ENCODE data around the gene OR4C13. TPM values are rescaled to one million over a fixed set of nuclear protein-coding genes. Genes with fewer than 3 reads are reported as not detected.
A peak's percentile ranks its signal among the peaks of the same experiment; 100 is the strongest.
"Not testable (repeated sequence)": the region's sequence is repeated elsewhere in the genome, so short reads cannot be mapped to it uniquely, and the experiment has no call there.

Gene OR4C13
- total RNA-seq, result not detected in 2 replicates

DNA sequence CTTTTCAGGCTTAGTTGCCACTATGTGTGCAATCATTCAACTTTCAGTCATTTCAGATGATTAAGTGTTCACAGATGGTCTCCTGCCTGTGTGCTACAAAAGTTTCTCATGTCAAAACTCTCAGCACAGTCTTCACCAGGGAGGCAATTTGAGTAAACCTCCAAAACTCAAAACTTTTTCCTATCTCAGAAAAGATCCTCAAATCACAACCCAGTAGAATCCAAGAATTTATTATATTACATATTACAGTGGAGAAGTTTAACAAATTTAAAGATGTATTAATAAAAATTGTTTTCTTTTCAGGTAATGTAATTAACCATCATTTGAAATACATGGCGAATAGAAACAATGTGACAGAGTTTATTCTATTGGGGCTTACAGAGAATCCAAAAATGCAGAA, at the start of gene OR4C13:
OR4C13 (plus strand) TSS at position 301 of the 400 bp plus-strand sequence; CDS start at position 333, 32 bp downstream.
- Histone ChIP-seq H4K20me1 (ENCODE audit: insufficient read depth, low read length) (no peaks in the 10 kb centered on the region), H3K79me2 (ENCODE audit: insufficient read depth, low read length) (no peaks in the 10 kb centered on the region), H2AFZ (ENCODE audit: low read length) (no peak within 1 kb of the TSS), H3K27me3 (ENCODE audit: insufficient read depth, low read length) (no peaks in the 10 kb centered on the region), H3K4me3 (ENCODE audit: insufficient read depth, low read length) (no peak within 1 kb of the TSS), H3K27ac (ENCODE audit: low read depth, low read length) (no peak within 1 kb of the TSS), H3K4me2 (ENCODE audit: insufficient read depth, low read length) (no peak within 1 kb of the TSS), H3K4me1 (ENCODE audit: insufficient read depth, low read length) (no peaks in the 10 kb centered on the region), H3K36me3 (ENCODE audit: insufficient read depth, low read length) (no peaks in the 10 kb centered on the region), H3K9me3 (ENCODE audit: low read depth, low read length) (no peaks in the 10 kb centered on the region)
- DNase-seq (ENCODE audit: insufficient read length, low spot score, missing footprints), result no peak
- TF ChIP-seq, protein P1, sequence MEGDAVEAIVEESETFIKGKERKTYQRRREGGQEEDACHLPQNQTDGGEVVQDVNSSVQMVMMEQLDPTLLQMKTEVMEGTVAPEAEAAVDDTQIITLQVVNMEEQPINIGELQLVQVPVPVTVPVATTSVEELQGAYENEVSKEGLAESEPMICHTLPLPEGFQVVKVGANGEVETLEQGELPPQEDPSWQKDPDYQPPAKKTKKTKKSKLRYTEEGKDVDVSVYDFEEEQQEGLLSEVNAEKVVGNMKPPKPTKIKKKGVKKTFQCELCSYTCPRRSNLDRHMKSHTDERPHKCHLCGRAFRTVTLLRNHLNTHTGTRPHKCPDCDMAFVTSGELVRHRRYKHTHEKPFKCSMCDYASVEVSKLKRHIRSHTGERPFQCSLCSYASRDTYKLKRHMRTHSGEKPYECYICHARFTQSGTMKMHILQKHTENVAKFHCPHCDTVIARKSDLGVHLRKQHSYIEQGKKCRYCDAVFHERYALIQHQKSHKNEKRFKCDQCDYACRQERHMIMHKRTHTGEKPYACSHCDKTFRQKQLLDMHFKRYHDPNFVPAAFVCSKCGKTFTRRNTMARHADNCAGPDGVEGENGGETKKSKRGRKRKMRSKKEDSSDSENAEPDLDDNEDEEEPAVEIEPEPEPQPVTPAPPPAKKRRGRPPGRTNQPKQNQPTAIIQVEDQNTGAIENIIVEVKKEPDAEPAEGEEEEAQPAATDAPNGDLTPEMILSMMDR (IDR thresholded peaks at IDR 0.05; ENCODE audit: extremely low read depth, low read depth, low read length), result no peak

DNA sequence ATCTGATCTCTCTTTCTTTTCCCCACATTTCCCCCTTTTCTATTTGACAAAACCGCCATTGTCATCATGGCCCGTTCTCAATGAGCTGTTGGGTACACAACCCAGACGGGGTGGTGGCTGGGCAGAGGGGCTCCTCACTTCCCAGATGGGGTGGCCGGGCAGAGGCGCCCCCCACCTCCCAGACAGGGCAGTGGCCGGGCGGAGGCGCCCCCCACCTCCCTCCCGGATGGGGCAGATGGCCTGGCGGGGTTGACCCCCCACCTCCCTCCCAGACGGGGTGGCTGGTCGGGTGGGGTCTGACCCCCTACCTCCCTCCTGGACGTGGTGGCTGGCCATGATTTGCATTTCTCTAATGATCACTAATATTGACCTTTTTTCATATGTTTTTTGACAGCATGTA, 40.7 kb upstream of the OR4C13 start:
- H2AFZ ChIP-seq (ENCODE audit: low read length); H3K9me3 ChIP-seq (ENCODE audit: low read depth, low read length); H3K4me2 ChIP-seq (ENCODE audit: insufficient read depth, low read length); H3K27ac ChIP-seq (ENCODE audit: low read depth, low read length); H3K79me2 ChIP-seq (ENCODE audit: insufficient read depth, low read length); H4K20me1 ChIP-seq (ENCODE audit: insufficient read depth, low read length); H3K36me3 ChIP-seq (ENCODE audit: insufficient read depth, low read length); H3K4me3 ChIP-seq (ENCODE audit: insufficient read depth, low read length); H3K4me1 ChIP-seq (ENCODE audit: insufficient read depth, low read length); DNase-seq (ENCODE audit: insufficient read length, low spot score, missing footprints); H3K27me3 ChIP-seq (ENCODE audit: insufficient read depth, low read length): not testable (repeated sequence)

DNA sequence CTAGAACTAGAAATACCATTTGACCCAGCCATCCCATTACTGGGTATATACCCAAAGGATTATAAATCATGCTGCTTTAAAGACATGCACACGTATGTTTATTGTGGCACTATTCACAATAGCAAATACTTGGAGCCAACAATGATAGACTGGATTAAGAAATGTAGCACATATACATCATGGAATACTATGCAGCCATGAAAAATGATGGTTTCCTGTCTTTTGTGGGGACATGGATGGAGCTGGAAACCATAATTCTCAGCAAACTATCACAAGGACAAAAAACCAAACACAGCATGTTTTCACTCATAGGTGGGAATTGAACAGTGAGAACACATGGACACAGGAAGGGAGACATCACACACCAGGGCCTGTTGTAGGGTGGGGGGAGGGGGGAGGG, 3.5 kb upstream of the OR4C13 start:
- H3K27ac ChIP-seq (ENCODE audit: low read depth, low read length), result not testable (repeated sequence)

DNA sequence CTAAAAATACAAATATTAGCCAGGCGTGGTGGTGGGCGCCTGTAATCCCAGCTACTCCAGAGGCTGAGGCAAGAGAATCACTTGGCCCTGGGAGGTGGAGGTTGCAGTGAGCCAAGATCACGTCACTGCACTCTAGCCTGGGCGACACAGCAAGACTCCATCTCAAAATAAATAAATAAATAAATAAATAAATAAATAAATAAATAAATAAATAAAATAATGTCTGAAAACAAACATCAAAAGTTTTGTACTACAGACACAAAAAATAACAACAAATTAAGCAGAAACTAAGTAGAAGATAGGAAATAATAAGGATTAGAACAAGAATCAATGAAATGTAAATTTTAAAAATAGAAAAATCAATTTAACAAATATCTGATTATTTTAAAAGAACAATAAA, 21.2 kb downstream of the OR4C13 start:
- not testable (repeated sequence) for H3K79me2 ChIP-seq (ENCODE audit: insufficient read depth, low read length); H3K4me3 ChIP-seq (ENCODE audit: insufficient read depth, low read length); H3K4me2 ChIP-seq (ENCODE audit: insufficient read depth, low read length); H4K20me1 ChIP-seq (ENCODE audit: insufficient read depth, low read length); H3K27ac ChIP-seq (ENCODE audit: low read depth, low read length); H3K9me3 ChIP-seq (ENCODE audit: low read depth, low read length); H2AFZ ChIP-seq (ENCODE audit: low read length); H3K27me3 ChIP-seq (ENCODE audit: insufficient read depth, low read length); H3K36me3 ChIP-seq (ENCODE audit: insufficient read depth, low read length); DNase-seq (ENCODE audit: insufficient read length, low spot score, missing footprints); H3K4me1 ChIP-seq (ENCODE audit: insufficient read depth, low read length)

More for the DNA sequence above, 3.5 kb upstream of the OR4C13 start:
- H3K36me3 ChIP-seq (ENCODE audit: insufficient read depth, low read length); H3K9me3 ChIP-seq (ENCODE audit: low read depth, low read length); H4K20me1 ChIP-seq (ENCODE audit: insufficient read depth, low read length); H3K4me3 ChIP-seq (ENCODE audit: insufficient read depth, low read length); H2AFZ ChIP-seq (ENCODE audit: low read length); H3K4me2 ChIP-seq (ENCODE audit: insufficient read depth, low read length); DNase-seq (ENCODE audit: insufficient read length, low spot score, missing footprints); H3K4me1 ChIP-seq (ENCODE audit: insufficient read depth, low read length); H3K27me3 ChIP-seq (ENCODE audit: insufficient read depth, low read length); H3K79me2 ChIP-seq (ENCODE audit: insufficient read depth, low read length): not testable (repeated sequence)

DNA sequence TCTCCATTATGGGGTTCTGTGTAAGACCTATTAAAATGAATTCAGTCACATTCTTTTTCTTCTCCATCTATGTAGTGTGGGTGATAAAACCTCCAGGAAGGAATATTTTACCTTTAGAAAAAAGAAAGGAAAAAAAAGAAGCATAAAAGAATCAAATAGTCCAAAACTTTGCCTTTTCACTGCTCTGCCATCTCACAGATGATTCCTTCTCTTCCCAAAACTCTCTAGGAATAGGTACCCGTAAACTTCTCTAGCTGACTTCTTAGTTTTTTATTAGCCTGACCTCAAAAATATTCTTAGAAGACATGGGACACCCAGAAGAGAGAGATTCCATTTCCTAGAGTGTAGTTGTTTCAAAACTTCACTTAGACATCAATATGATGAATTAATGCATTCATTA, 30.2 kb downstream of the OR4C13 start, which contains the start of gene OR4C12:
OR4C12 (minus strand) TSS at position 101 of the 400 bp plus-strand sequence; CDS start at position 67, 34 bp downstream.
- DNase-seq (ENCODE audit: insufficient read length, low spot score, missing footprints); H3K9me3 ChIP-seq (ENCODE audit: low read depth, low read length); H2AFZ ChIP-seq (ENCODE audit: low read length); H4K20me1 ChIP-seq (ENCODE audit: insufficient read depth, low read length); H3K4me2 ChIP-seq (ENCODE audit: insufficient read depth, low read length); H3K79me2 ChIP-seq (ENCODE audit: insufficient read depth, low read length); H3K27me3 ChIP-seq (ENCODE audit: insufficient read depth, low read length); H3K4me3 ChIP-seq (ENCODE audit: insufficient read depth, low read length); H3K27ac ChIP-seq (ENCODE audit: low read depth, low read length); H3K4me1 ChIP-seq (ENCODE audit: insufficient read depth, low read length); H3K36me3 ChIP-seq (ENCODE audit: insufficient read depth, low read length): not testable (repeated sequence)

DNA sequence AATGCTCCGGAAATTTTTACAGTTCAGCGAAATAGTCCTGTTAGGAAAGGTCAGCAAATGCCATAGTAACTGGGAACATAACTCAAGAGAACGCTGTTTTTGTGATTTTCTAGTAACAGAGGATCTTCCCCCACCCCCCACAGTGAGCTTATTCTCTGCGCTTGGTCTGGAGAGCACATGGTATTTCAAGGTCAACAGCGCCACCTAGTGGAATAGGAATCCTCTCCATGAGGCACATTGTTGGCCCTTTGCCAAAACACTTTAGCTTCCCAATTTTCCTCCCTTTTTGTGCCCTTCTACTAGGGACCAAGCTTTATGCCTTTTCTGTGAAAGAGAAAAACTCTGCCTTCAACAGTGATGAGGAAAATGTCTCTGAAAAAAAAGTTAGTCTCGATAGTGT, 43.4 kb downstream of the OR4C13 start:
- no peaks in the 10 kb centered on the region for H3K36me3 ChIP-seq (ENCODE audit: insufficient read depth, low read length)

More for the DNA sequence above, 43.4 kb downstream of the OR4C13 start:
- no peak overlapping the region for H2AFZ ChIP-seq (ENCODE audit: low read length)
- H3K27me3 ChIP-seq (ENCODE audit: insufficient read depth, low read length), result no peaks in the 10 kb centered on the region
- H3K27ac ChIP-seq (ENCODE audit: low read depth, low read length), result no peak overlapping the region
- no peaks in the 10 kb centered on the region for H4K20me1 ChIP-seq (ENCODE audit: insufficient read depth, low read length)
- H3K4me3 ChIP-seq (ENCODE audit: insufficient read depth, low read length), result no peak overlapping the region
- H3K4me2 ChIP-seq (ENCODE audit: insufficient read depth, low read length), result no peak overlapping the region
- H3K9me3 ChIP-seq (ENCODE audit: low read depth, low read length), result no peaks in the 10 kb centered on the region
- TF ChIP-seq, protein P1 (IDR thresholded peaks at IDR 0.05; ENCODE audit: extremely low read depth, low read depth, low read length), result peak; percentile 51
- H3K79me2 ChIP-seq (ENCODE audit: insufficient read depth, low read length), result no peaks in the 10 kb centered on the region
- DNase-seq (ENCODE audit: insufficient read length, low spot score, missing footprints), result no peak
- H3K4me1 ChIP-seq (ENCODE audit: insufficient read depth, low read length), result no peaks in the 10 kb centered on the region

All from osteoblast (primary cell).